Cardiac muscle cell (in vitro differentiated cells and primary cell): Measurements from ENCODE around the gene PRELID2. TPM values are rescaled to one million over a fixed set of nuclear protein-coding genes. Genes with fewer than 3 reads are reported as not detected.
A peak's percentile ranks its signal among the peaks of the same experiment; 100 is the strongest.

Experiments
- DNase-seq, 2 donors: peaks; one replicate each; pipeline versions ENCODE4 v3.0.0 to v3.0.0-alpha.2; 2010 to 2017; ENCODE audit warnings: low read depth in 1 of 2, low spot score in 1 of 2
- H3K27ac ChIP-seq: fragments of 200-600 bp; sonication (generic); 2 replicates; pipeline ENCODE4 v1.5.1; 2016
- H3K27me3 ChIP-seq: fragments of 200-600 bp; sonication (generic); 2 replicates; pipeline ENCODE4 v1.6.0; 2016; ENCODE audit warnings: control low read depth
- H3K36me3 ChIP-seq: fragments of 200-600 bp; sonication (generic); 2 replicates; pipeline ENCODE4 v1.5.1; 2016; ENCODE audit warnings: control low read depth
- H3K4me1 ChIP-seq: fragments of 200-600 bp; sonication (generic); 2 replicates; pipeline ENCODE4 v1.8.1; 2017; ENCODE audit warnings: low read depth, mild to moderate bottlenecking, mixed run types
- H3K4me3 ChIP-seq: fragments of 200-600 bp; sonication (generic); 2 replicates; pipeline ENCODE4 v1.5.1; 2016; ENCODE audit warnings: mild to moderate bottlenecking
- H3K9me3 ChIP-seq: fragments of 200-600 bp; sonication (generic); 2 replicates; pipeline ENCODE4 v1.5.1; 2017; ENCODE audit warnings: low read depth, mild to moderate bottlenecking, control low read depth
- polyA plus RNA-seq: library from polyadenylated mRNA; unstranded; fragments of >200 nt; fragmentation: Nextera tagmentation; extraction: Ambion mirVana; gene quantifications from 2 replicates; pipeline ENCODE4 v1.2.1, GENCODE V29; 2016
- total RNA-seq: library from RNA; depleted of rRNA; stranded (reverse); fragments of >200 nt; gene quantifications from 2 replicates; pipeline ENCODE4 v1.2.3, GENCODE V29; 2016
- TF ChIP-seq, protein P1 (sequence below): IDR thresholded peaks from 2 replicates; pipeline ENCODE4 v1.5.1; 2012; ENCODE audit warnings: low read depth, mild to moderate bottlenecking, low read length

The PRELID2 gene
- total and polyA plus RNA-seq, 2 experiments from 2014 or later = 26.3 to 41.2 TPM

DNA sequence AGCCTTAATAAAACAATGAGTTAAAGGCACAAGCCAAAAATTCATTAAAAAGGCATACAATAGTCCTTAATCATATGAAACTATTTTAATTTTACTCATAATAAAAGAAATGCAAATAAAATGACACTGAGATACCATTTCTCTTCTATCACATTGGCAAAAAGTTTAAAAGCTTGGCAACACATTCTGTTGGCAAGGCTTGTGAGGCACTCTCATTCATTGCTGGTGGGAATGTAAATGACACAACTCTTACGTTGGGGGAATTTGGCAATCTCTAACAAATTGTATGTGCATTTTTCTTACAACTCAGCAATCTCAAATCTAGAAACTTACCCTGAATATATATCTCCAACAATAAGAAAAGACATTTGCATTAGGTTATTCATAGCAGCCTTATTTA lies 111.6 kb downstream of the PRELID2 start:
- Histone ChIP-seq H3K4me1 (no peaks in the 10 kb centered on the region), H3K27me3 (no peaks in the 10 kb centered on the region), H3K27ac (no peak overlapping the region), H3K9me3 (no peaks in the 10 kb centered on the region), H3K4me3 (no peak overlapping the region), H3K36me3 (no peaks in the 10 kb centered on the region)
- TF ChIP-seq, protein P1, sequence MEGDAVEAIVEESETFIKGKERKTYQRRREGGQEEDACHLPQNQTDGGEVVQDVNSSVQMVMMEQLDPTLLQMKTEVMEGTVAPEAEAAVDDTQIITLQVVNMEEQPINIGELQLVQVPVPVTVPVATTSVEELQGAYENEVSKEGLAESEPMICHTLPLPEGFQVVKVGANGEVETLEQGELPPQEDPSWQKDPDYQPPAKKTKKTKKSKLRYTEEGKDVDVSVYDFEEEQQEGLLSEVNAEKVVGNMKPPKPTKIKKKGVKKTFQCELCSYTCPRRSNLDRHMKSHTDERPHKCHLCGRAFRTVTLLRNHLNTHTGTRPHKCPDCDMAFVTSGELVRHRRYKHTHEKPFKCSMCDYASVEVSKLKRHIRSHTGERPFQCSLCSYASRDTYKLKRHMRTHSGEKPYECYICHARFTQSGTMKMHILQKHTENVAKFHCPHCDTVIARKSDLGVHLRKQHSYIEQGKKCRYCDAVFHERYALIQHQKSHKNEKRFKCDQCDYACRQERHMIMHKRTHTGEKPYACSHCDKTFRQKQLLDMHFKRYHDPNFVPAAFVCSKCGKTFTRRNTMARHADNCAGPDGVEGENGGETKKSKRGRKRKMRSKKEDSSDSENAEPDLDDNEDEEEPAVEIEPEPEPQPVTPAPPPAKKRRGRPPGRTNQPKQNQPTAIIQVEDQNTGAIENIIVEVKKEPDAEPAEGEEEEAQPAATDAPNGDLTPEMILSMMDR = no peak
- peak in 1 of 2 donors; percentile 26 for DNase-seq

DNA sequence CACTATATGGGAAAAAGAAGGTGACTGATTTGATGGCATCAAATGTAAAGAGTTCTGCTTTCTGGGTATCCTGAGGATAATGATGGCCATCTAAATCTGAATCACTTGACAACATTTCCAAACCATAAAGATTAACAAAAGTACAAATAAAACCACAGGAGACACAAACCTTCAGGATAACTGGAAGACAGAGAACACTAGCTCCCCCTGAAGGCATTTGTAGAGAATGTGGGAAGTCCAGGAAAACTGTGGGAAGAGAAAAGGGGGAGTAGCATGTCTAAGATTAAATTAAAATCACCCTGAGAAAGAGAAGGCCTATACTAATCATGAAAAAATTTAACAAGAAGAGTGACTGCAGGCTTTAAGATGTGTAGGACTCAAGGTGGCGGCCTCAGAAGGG lies 116.2 kb downstream of the PRELID2 start:
- no peak overlapping the region for H3K4me3 ChIP-seq
- TF ChIP-seq, protein P1 = peak; percentile 71
- no peaks in the 10 kb centered on the region for H3K27me3 ChIP-seq
- no peaks in the 10 kb centered on the region for H3K4me1 ChIP-seq
- peak; percentile 22 to 52 for DNase-seq
- no peaks in the 10 kb centered on the region for H3K9me3 ChIP-seq
- no peak overlapping the region for H3K27ac ChIP-seq
- H3K36me3 ChIP-seq = no peaks in the 10 kb centered on the region

DNA sequence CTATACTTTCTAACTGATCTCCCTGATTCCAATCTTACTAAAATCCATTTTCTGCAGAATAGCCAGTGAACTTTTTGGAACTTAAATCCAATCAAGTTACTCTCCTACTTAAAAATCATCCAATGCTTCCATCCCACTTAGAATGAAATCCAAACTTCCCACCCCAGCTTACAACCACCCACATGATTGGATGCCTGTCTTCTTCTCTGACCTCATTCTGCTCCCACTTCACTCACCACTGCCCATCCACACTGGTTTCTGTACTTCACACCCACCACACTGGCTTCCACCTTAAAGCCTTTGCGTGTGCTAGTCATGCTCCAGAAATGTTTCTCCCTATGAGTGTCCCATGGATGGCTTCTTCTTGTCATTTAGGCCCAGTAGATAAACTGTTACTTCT lies 119.7 kb downstream of the PRELID2 start:
- H3K4me1 ChIP-seq = no peaks in the 10 kb centered on the region
- DNase-seq = no peak

DNA sequence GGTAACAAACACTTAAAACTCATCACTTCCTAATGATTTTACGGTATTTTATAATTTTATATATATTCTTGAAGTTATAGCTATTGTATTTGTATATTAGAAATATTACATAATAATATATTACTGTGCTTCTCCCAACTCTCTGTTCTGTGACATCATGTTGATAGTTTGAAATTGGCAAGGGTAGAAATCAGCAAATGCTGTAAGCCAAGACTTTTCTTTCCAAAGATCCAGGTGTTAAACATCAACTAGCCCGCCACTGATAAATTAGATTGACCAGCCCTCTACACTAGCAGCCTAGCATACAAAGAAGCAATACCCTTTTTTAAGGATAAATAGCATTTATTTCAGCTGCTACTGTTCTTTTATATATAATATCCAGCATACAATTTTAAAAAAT lies 122.9 kb downstream of the PRELID2 start:
- TF ChIP-seq, protein P1 = no peak
- no peaks in the 10 kb centered on the region for H3K36me3 ChIP-seq
- no peak overlapping the region for H3K4me3 ChIP-seq
- no peaks in the 10 kb centered on the region for H3K4me1 ChIP-seq
- DNase-seq = no peak
- H3K27ac ChIP-seq = no peak overlapping the region
- no peaks in the 10 kb centered on the region for H3K27me3 ChIP-seq
- no peaks in the 10 kb centered on the region for H3K9me3 ChIP-seq

More for the DNA sequence above, 119.7 kb downstream of the PRELID2 start:
- Histone ChIP-seq H3K4me3 (no peak overlapping the region), H3K27ac (no peak overlapping the region), H3K9me3 (no peaks in the 10 kb centered on the region), H3K36me3 (no peaks in the 10 kb centered on the region), H3K27me3 (no peaks in the 10 kb centered on the region)
- TF ChIP-seq, protein P1 = no peak

DNA sequence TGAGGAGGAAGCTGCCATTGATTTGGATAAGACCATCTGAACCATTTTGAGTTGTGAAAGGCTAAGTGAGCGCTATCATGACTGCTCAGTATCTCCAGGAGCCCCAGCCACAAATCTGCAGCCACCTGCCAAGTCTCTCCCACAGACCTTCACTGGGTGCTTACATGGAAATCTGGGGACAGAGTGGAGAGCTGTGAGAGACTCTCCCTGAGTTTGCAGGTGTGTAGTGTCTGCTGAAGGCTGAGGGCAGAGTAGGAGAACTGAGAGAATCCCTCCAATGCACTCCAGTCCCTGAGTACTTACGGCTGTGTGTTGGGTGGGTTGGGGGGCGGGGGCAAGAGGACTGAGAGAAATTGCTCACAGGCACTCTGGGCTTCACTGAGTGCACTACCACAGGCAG lies 123.7 kb downstream of the PRELID2 start:
- Histone ChIP-seq H3K4me1 (no peaks in the 10 kb centered on the region), H3K36me3 (no peaks in the 10 kb centered on the region), H3K27me3 (no peaks in the 10 kb centered on the region), H3K4me3 (no peak overlapping the region), H3K27ac (no peak overlapping the region), H3K9me3 (no peaks in the 10 kb centered on the region)
- no peak for DNase-seq
- TF ChIP-seq, protein P1 = no peak

Other genes starting within 250 kb of the PRELID2 start
- gene GRXCR2, start 37.7 kb upstream of the PRELID2 start, total RNA-seq = not detected in 2 replicates
- gene GRXCR2, start 37.7 kb upstream of the PRELID2 start, polyA plus RNA-seq = not detected in 2 replicates
- 27.9 and 43.1 TPM in 2 replicates for gene SH3RF2, start 101.2 kb upstream of the PRELID2 start, total RNA-seq
- 38.3 and 59.3 TPM in 2 replicates for gene SH3RF2, start 101.2 kb upstream of the PRELID2 start, polyA plus RNA-seq